Aorta (tissue), 5 donors: ENCODE results near the gene PSME2. TPM values are rescaled to one million over a fixed set of nuclear protein-coding genes. Genes with fewer than 3 reads are reported as not detected.

Source experiments
- ATAC-seq: fragments of 200-7000 bp; cut with Tn5 transposase; one replicate; pipeline ENCODE4 v1.9.1; 2022; ENCODE audit warnings: moderate library complexity; ENCODE audit not compliant: low FRiP score
- DNase-seq, 2 donors: peaks; one replicate each; pipeline ENCODE4 v3.0.0-alpha.2; 2020
- H3K27ac ChIP-seq, 2 donors: one replicate each; pipeline ENCODE4 v1.5.1; 2013; ENCODE audit warnings: low read length in 2 of 2, mild to moderate bottlenecking in 2 of 2, moderate library complexity in 2 of 2, control low read depth in 1 of 2, inconsistent platforms in 1 of 2, low read depth in 1 of 2
- H3K27me3 ChIP-seq, 2 donors: one replicate each; pipeline ENCODE4 v1.6.1; 2013; ENCODE audit warnings: control low read depth in 1 of 2, low read length in 1 of 2, mild to moderate bottlenecking in 1 of 2, moderate library complexity in 1 of 2; ENCODE audit not compliant: insufficient read depth in 2 of 2, control insufficient read depth in 1 of 2
- H3K36me3 ChIP-seq, 2 donors: one replicate each; pipeline ENCODE4 v1.6.1; 2013; ENCODE audit warnings: control low read depth in 1 of 2, low read length in 1 of 2, mild to moderate bottlenecking in 1 of 2; ENCODE audit not compliant: insufficient read depth in 2 of 2, control insufficient read depth in 1 of 2
- H3K4me1 ChIP-seq, 2 donors: one replicate each; pipeline ENCODE4 v1.6.1; 2013; ENCODE audit warnings: low read length in 2 of 2, control low read depth in 1 of 2, mild to moderate bottlenecking in 1 of 2, moderate library complexity in 1 of 2; ENCODE audit not compliant: insufficient read depth in 2 of 2, control insufficient read depth in 1 of 2
- H3K4me3 ChIP-seq, 2 donors: one replicate each; pipeline ENCODE4 v1.5.1; 2013; ENCODE audit warnings: low read length in 2 of 2, control low read depth in 1 of 2, mild to moderate bottlenecking in 1 of 2
- H3K9me3 ChIP-seq: one replicate; pipeline ENCODE4 v1.6.1; 2013; ENCODE audit warnings: mild to moderate bottlenecking, low read length; ENCODE audit not compliant: control insufficient read depth
- WGBS, 2 donors: extraction: QIAGEN DNeasy Blood & Tissue Kit; methylation state at CpG; one replicate each; pipeline ENCODE4 v1.1.7; 2013; 5-methylcytosine and 5-hydroxymethylcytosine counted together
- intact Hi-C, 2 donors: fragments of 100-400 bp; cut with DNase I; formaldehyde crosslinking; loops; one replicate each; pipeline versions ENCODE4 v1.14.2 to v1.15.0; 2022
- polyA plus RNA-seq, 2 donors: library from polyadenylated mRNA; stranded (reverse); fragments of 200-250 nt; gene quantifications; one replicate each; pipeline ENCODE4 v1.2.3, GENCODE V29; 2013
- total RNA-seq, 2 donors: library from RNA; stranded (reverse); fragmentation: NEBNext Ultra II Directional; extraction: Animal tissue kit (Norgen Biotek cat#: 25700); gene quantifications; one replicate each; pipeline ENCODE4 v1.2.1, GENCODE V29; 2021
- donor health status: healthy with polysubstance abuse.
- donor health status: Bipolar disorder and iron deficiency.
- donor health status: DM: no; HTN: no; CAD: no.
- donor health status: DM: no; HTN: no; CAD: no.
- donor health status: DM: yes; HTN: yes; CAD: no.

PSME2 gene
- total and polyA plus RNA-seq, 4 donors = 86.1 to 261 (median 118) TPM

- WGBS, 2 donors = 79 to 85% methylated on average over 16 to 19 of the region's 19 CpGs
- ATAC-seq = no peak
- intact Hi-C loops = no loop called here
Observed at GRCh38 chr14:24181371-24182077, 35.1 kb upstream of the PSME2 start.

GRCh38 chr14:24179961-24180796 is 33.8 kb upstream of the PSME2 start:
- H3K4me1 ChIP-seq = no peaks in the 10 kb centered on the region
- H3K4me3 ChIP-seq = no peak overlapping the region
- no peaks in the 10 kb centered on the region for H3K36me3 ChIP-seq
- WGBS, 2 donors = 57 to 69% methylated on average over 18 of the region's 18 CpGs
- no peaks in the 10 kb centered on the region for H3K9me3 ChIP-seq
- ATAC-seq (peak; percentile 65), DNase-seq (peak in 1 of 2 donors; percentile 63)
- intact Hi-C loops = no loop called here
- peak overlapping the region in 1 of 2 donors; percentile 11 for H3K27ac ChIP-seq
- no peaks in the 10 kb centered on the region for H3K27me3 ChIP-seq

More at GRCh38 chr14:24181371-24182077, 35.1 kb upstream of the PSME2 start:
- H3K4me3 ChIP-seq = no peak overlapping the region
- H3K9me3 ChIP-seq = no peaks in the 10 kb centered on the region
- H3K27me3 ChIP-seq = no peaks in the 10 kb centered on the region
- no peaks in the 10 kb centered on the region for H3K4me1 ChIP-seq
- DNase-seq = peak; percentile 34 to 64
- H3K36me3 ChIP-seq = no peaks in the 10 kb centered on the region
- no peak overlapping the region for H3K27ac ChIP-seq

GRCh38 chr14:24179294-24179960 is 33.0 kb upstream of the PSME2 start:
- no peaks in the 10 kb centered on the region for H3K36me3 ChIP-seq
- no peaks in the 10 kb centered on the region for H3K27me3 ChIP-seq
- DNase-seq = peak in 1 of 2 donors; percentile 68
- H3K4me3 ChIP-seq = no peak overlapping the region
- H3K4me1 ChIP-seq = no peaks in the 10 kb centered on the region
- intact Hi-C loops = no loop called here
- peak overlapping the region in 1 of 2 donors; percentile 11 for H3K27ac ChIP-seq
- no peak for ATAC-seq
- H3K9me3 ChIP-seq = no peaks in the 10 kb centered on the region
- 86 to 87% methylated on average over 14 of the region's 14 CpGs for WGBS, 2 donors

- peak in 1 of 2 donors; percentile 69 for DNase-seq
- WGBS, 2 donors = 91 to 93% methylated on average over 12 of the region's 12 CpGs
- no peaks in the 10 kb centered on the region for H3K9me3 ChIP-seq
- H3K36me3 ChIP-seq = no peaks in the 10 kb centered on the region
- no peak overlapping the region for H3K27ac ChIP-seq
- no peak overlapping the region for H3K4me3 ChIP-seq
- intact Hi-C loops = no loop called here
- H3K27me3 ChIP-seq = no peaks in the 10 kb centered on the region
- no peaks in the 10 kb centered on the region for H3K4me1 ChIP-seq
- ATAC-seq = no peak
Observed at GRCh38 chr14:24178399-24179178, 32.2 kb upstream of the PSME2 start.

DNA sequence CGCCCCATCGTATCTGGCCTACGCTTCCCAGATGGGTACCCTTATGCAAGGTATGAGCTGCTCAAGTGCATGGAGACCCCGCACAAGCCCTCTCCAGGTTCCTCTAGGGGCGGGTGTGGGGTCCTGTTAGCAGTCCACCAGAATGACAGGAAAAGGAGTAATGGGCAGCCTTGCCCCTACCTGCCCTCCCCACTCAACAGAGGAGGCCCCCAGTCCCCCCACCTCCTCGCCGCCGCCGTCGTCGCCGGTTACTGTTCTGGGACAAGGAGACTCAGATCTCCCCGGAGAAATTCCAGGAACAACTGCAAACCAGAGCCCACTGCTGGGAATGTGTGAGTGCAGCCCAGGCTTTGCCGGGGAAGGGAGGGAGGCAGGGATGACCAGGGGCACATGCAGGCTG is 31.5 kb upstream of the PSME2 start:
- peak in 1 of 2 donors; percentile 77 for DNase-seq
- WGBS, 2 donors = 91% methylated on average over 14 of the region's 14 CpGs
- no peak overlapping the region for H3K27ac ChIP-seq

GRCh38 chr14:24177041-24177825 is 30.8 kb upstream of the PSME2 start:
- Histone ChIP-seq H3K27me3 (no peaks in the 10 kb centered on the region), H3K4me1 (no peaks in the 10 kb centered on the region), H3K4me3 (no peak overlapping the region), H3K9me3 (no peaks in the 10 kb centered on the region), H3K27ac (no peak overlapping the region), H3K36me3 (no peaks in the 10 kb centered on the region)
- ATAC-seq (no peak), DNase-seq (no peak)
- 87 to 89% methylated on average over 12 of the region's 12 CpGs for WGBS, 2 donors
- intact Hi-C loops = no loop called here

More for the DNA sequence above, 31.5 kb upstream of the PSME2 start:
- no peaks in the 10 kb centered on the region for H3K27me3 ChIP-seq
- no peaks in the 10 kb centered on the region for H3K9me3 ChIP-seq
- no peaks in the 10 kb centered on the region for H3K4me1 ChIP-seq
- H3K36me3 ChIP-seq = no peaks in the 10 kb centered on the region
- intact Hi-C loops = no loop called here
- H3K4me3 ChIP-seq = no peak overlapping the region
- no peak for ATAC-seq

- 94 to 98% methylated on average over 5 of the region's 5 CpGs for WGBS, 2 donors
- Histone ChIP-seq H3K9me3 (no peaks in the 10 kb centered on the region), H3K4me1 (peaks cover 0 to 2% of the 10 kb centered on the region in 2 donors), H3K27ac (no peak overlapping the region), H3K36me3 (no peaks in the 10 kb centered on the region), H3K27me3 (no peaks in the 10 kb centered on the region), H3K4me3 (no peak overlapping the region)
- ATAC-seq = no peak
- no peak for DNase-seq
- intact Hi-C loops = no loop called here
Observed at GRCh38 chr14:24176599-24176998, 30.2 kb upstream of the PSME2 start.
